Trophoblast cell (in vitro differentiated cells and primary cell): Measurements from ENCODE around the gene ALPI.

Source experiments
- DNase-seq, 2 donors: peaks; one replicate each; pipeline ENCODE4 v3.0.0-alpha.2; 2016
- H2AFZ ChIP-seq: 2 replicates; pipeline ENCODE4 v1.6.1; 2013; ENCODE audit warnings: low read length, moderate library complexity, mild to moderate bottlenecking; ENCODE audit not compliant: insufficient read depth, poor library complexity
- H2AK5ac ChIP-seq: 2 replicates; pipeline ENCODE4 v1.6.1; 2013; ENCODE audit warnings: mild to moderate bottlenecking, low read length
- H2BK120ac ChIP-seq: 2 replicates; pipeline ENCODE4 v1.6.1; 2013; ENCODE audit warnings: low read length, mild to moderate bottlenecking, moderate library complexity; ENCODE audit not compliant: insufficient read depth, poor library complexity
- H2BK12ac ChIP-seq: 2 replicates; pipeline ENCODE4 v1.6.1; 2013; ENCODE audit warnings: mild to moderate bottlenecking, low read length, moderate library complexity
- H2BK5ac ChIP-seq: 2 replicates; pipeline ENCODE4 v1.6.1; 2013; ENCODE audit warnings: low read length, low read depth, moderate library complexity, mild to moderate bottlenecking; ENCODE audit not compliant: poor library complexity
- H3K14ac ChIP-seq: 2 replicates; pipeline ENCODE4 v1.6.1; 2013; ENCODE audit warnings: mild to moderate bottlenecking, low read length
- H3K18ac ChIP-seq: 2 replicates; pipeline ENCODE4 v1.6.1; 2013; ENCODE audit warnings: mild to moderate bottlenecking, low read length
- H3K23ac ChIP-seq: 2 replicates; pipeline ENCODE4 v1.6.1; 2013; ENCODE audit warnings: low read length
- H3K27ac ChIP-seq: 2 replicates; pipeline ENCODE4 v1.5.1; 2013; ENCODE audit warnings: low read depth, mild to moderate bottlenecking, inconsistent platforms, low read length, moderate library complexity
- H3K27me3 ChIP-seq: 2 replicates; pipeline ENCODE4 v1.6.1; 2013; ENCODE audit warnings: inconsistent platforms, mild to moderate bottlenecking, low read length, moderate library complexity; ENCODE audit not compliant: insufficient read depth
- H3K36me3 ChIP-seq, 2 experiments: 1 replicate in 1 of 2; 2 replicates in 1 of 2; pipeline ENCODE4 v1.6.1; 2013; ENCODE audit warnings: low read length in 2 of 2, mild to moderate bottlenecking in 2 of 2, moderate library complexity in 1 of 2; ENCODE audit not compliant: insufficient read depth in 2 of 2, control insufficient read depth in 1 of 2
- H3K4ac ChIP-seq: 2 replicates; pipeline ENCODE4 v1.6.1; 2013; ENCODE audit warnings: low read depth, mild to moderate bottlenecking, low read length, moderate library complexity
- H3K4me1 ChIP-seq, 2 experiments: 1 replicate in 1 of 2; 2 replicates in 1 of 2; pipeline ENCODE4 v1.6.1; 2013; ENCODE audit warnings: low read length in 2 of 2, mild to moderate bottlenecking in 2 of 2, moderate library complexity in 1 of 2; ENCODE audit not compliant: insufficient read depth in 2 of 2, control insufficient read depth in 1 of 2
- H3K4me2 ChIP-seq: 2 replicates; pipeline ENCODE4 v1.6.1; 2013; ENCODE audit warnings: inconsistent platforms, mild to moderate bottlenecking, low read length, moderate library complexity
- H3K4me3 ChIP-seq: 2 replicates; pipeline ENCODE4 v1.5.1; 2013; ENCODE audit warnings: mild to moderate bottlenecking, low read depth, low read length, inconsistent platforms
- H3K79me1 ChIP-seq: one replicate; pipeline ENCODE4 v1.6.1; 2013; ENCODE audit warnings: low read length
- H3K79me2 ChIP-seq: 2 replicates; pipeline ENCODE4 v1.6.1; 2013; ENCODE audit warnings: low read length, mild to moderate bottlenecking; ENCODE audit not compliant: control insufficient read depth, insufficient read depth, poor library complexity
- H3K9ac ChIP-seq: 2 replicates; pipeline ENCODE4 v1.6.1; 2013; ENCODE audit warnings: mild to moderate bottlenecking, low read length
- H3K9me3 ChIP-seq: 2 replicates; pipeline ENCODE4 v1.6.1; 2013; ENCODE audit warnings: low read depth, mild to moderate bottlenecking, control low read depth, inconsistent platforms, low read length; ENCODE audit not compliant: insufficient read depth
- H4K12ac ChIP-seq: 2 replicates; pipeline ENCODE4 v1.6.1; 2013; ENCODE audit warnings: low read depth, mild to moderate bottlenecking, low read length, moderate library complexity
- H4K8ac ChIP-seq: 2 replicates; pipeline ENCODE4 v1.6.1; 2013; ENCODE audit warnings: low read depth, mild to moderate bottlenecking, low read length, moderate library complexity
- H4K91ac ChIP-seq: one replicate; pipeline ENCODE4 v1.6.1; 2013; ENCODE audit warnings: low read depth, mild to moderate bottlenecking, low read length, moderate library complexity
- WGBS: extraction: QIAGEN DNeasy Blood & Tissue Kit; methylation state at CpG from one replicate; pipeline ENCODE4 v1.1.7; 2013; ENCODE audit warnings: missing lambda C conversion rate; ENCODE audit not compliant: insufficient read length, insufficient coverage; ENCODE audit errors: extremely low coverage; 5-methylcytosine and 5-hydroxymethylcytosine counted together

ALPI gene

GRCh38 chr2:232508251-232508650 is 52.3 kb downstream of the ALPI start:
- Histone ChIP-seq H3K14ac (no peak overlapping the region), H2BK120ac (no peak overlapping the region), H3K79me1 (no peaks in the 10 kb centered on the region), H3K4ac (no peak overlapping the region), H3K9ac (no peak overlapping the region), H2AK5ac (no peak overlapping the region), H3K79me2 (no peaks in the 10 kb centered on the region), H3K36me3 (no peaks in the 10 kb centered on the region), H3K9me3 (peaks cover 5% of the 10 kb centered on the region), H3K4me2 (no peak overlapping the region), H4K12ac (no peak overlapping the region), H2BK5ac (no peak overlapping the region), H3K23ac (no peak overlapping the region), H4K91ac (no peak overlapping the region), H3K27ac (no peak overlapping the region), H2AFZ (no peak overlapping the region), H3K18ac (no peak overlapping the region), H3K4me3 (no peak overlapping the region), H2BK12ac (no peak overlapping the region), H4K8ac (no peak overlapping the region), H3K4me1 (peaks cover 0 to 3% of the 10 kb centered on the region in 2 experiments), H3K27me3 (peaks cover 23% of the 10 kb centered on the region)
- WGBS: no CpG with 5 or more reads among the region's 7 CpGs
- DNase-seq: no peak
